A673 (cell line): ENCODE results near the gene SRA1. TPM values are rescaled to one million over a fixed set of nuclear protein-coding genes. Genes with fewer than 3 reads are reported as not detected.
"Not testable (repeated sequence)": the region's sequence is repeated elsewhere in the genome, so short reads cannot be mapped to it uniquely, and the experiment has no call there.

Source experiments
- BruUV-seq: library from RNA; stranded (reverse); fragments of 400-500 nt; replicated peaks from 2 replicates; lab custom pipeline; 2021; lab: Mats Ljungman, UMichigan
- CTCF ChIA-PET: fragments of 300-600 bp; sonication (Branson Sonifier 250); formaldehyde crosslinking; loops from one replicate; lab custom pipeline; 2022; ENCODE audit warnings: antibody characterized with exemption; lab: Charles Lee
- POLR2A ChIA-PET: fragments of 300-600 bp; sonication (Branson Sonifier 250); formaldehyde crosslinking; loops from one replicate; lab custom pipeline; 2022; ENCODE audit warnings: antibody characterized with exemption; ENCODE audit not compliant: low non-redundant PET; lab: Charles Lee
- DNase-seq: peaks from one replicate; pipeline ENCODE4 v3.0.0-alpha.2; 2015; ENCODE audit warnings: low spot score
- H3K27ac ChIP-seq: fragments of 200-600 bp; sonication (generic); 2 replicates; pipeline ENCODE4 v1.5.1; 2016; ENCODE audit warnings: mixed run types, low read depth, mild to moderate bottlenecking, mixed read lengths, antibody characterized with exemption, low read length; ENCODE audit not compliant: poor library complexity, severe bottlenecking
- H3K27me3 ChIP-seq: fragments of 200-600 bp; sonication (generic); replicated peaks from 2 replicates; pipeline ENCODE4 v1.6.1; 2017; ENCODE audit warnings: mixed run types, low read depth, mild to moderate bottlenecking, mixed read lengths, antibody characterized with exemption, low read length; ENCODE audit not compliant: insufficient read depth, poor library complexity
- H3K36me3 ChIP-seq: fragments of 200-600 bp; sonication (generic); 2 replicates; pipeline ENCODE4 v1.6.1; 2016; ENCODE audit warnings: mixed run types, mild to moderate bottlenecking, mixed read lengths, antibody characterized with exemption, low read length; ENCODE audit not compliant: insufficient read depth, poor library complexity, severe bottlenecking
- H3K4me1 ChIP-seq: fragments of 200-600 bp; sonication (generic); 2 replicates; pipeline ENCODE4 v1.6.1; 2017; ENCODE audit warnings: mixed run types, mild to moderate bottlenecking, mixed read lengths, antibody characterized with exemption, low read length; ENCODE audit not compliant: insufficient read depth, poor library complexity, severe bottlenecking
- H3K4me3 ChIP-seq: fragments of 200-600 bp; sonication (generic); 2 replicates; pipeline ENCODE4 v1.5.1; 2016; ENCODE audit warnings: low read depth, mixed run types, mild to moderate bottlenecking, mixed read lengths, low read length; ENCODE audit not compliant: poor library complexity, severe bottlenecking
- H3K9me3 ChIP-seq: fragments of 200-600 bp; sonication (generic); 2 replicates; pipeline ENCODE4 v1.6.1; 2016; ENCODE audit warnings: mixed run types, low read depth, mild to moderate bottlenecking, mixed read lengths, antibody characterized with exemption, low read length; ENCODE audit not compliant: poor library complexity, severe bottlenecking
- EZH2 ChIP-seq: fragments of 200-600 bp; sonication (generic); IDR thresholded peaks from 2 replicates; pipeline ENCODE4 v1.6.1; 2017; ENCODE audit warnings: borderline replicate concordance, low read depth, mild to moderate bottlenecking, mixed read lengths, antibody characterized with exemption, low read length; ENCODE audit not compliant: poor library complexity, severe bottlenecking
- intact Hi-C: fragments of 100-400 bp; cut with micrococcal nuclease; formaldehyde crosslinking; loops from one replicate; pipeline ENCODE4 v1.10.0; 2022; ENCODE audit not compliant: unreplicated experiment
- total RNA-seq: library from RNA; stranded (reverse); gene quantifications from 2 replicates; pipeline ENCODE4 v1.2.3, GENCODE V29; 2021
- TF ChIP-seq, protein P1 (sequence below): fragments of 300-800, 200-600 bp; sonication (generic); conservative IDR thresholded peaks from 2 replicates; pipeline ENCODE4 v1.5.1; 2017; ENCODE audit warnings: low read depth, mild to moderate bottlenecking, antibody characterized with exemption, low read length, moderate library complexity, mixed read lengths

Gene SRA1
- total RNA-seq, 1 experiment from 2014 or later = 55.1 TPM

DNA sequence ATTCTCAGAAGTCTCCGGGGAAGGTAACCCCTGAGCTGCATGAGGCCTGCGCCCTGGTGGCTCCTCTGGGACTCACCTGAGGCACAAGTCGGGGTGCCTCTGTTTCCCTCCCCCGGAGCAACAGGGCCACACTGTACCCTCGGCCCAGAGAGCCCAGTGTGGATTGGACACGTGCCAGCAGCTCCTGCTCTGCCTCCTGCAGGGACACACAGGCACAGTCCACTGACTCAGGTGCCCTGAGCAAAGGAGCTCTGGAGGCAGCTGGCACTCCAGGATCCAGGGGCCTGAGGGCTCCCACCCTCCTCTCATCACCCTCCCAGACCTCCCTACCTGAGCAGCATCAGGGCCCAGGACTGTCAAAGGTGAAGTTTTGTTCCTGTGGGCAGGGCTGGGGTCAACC lies 36.9 kb upstream of the SRA1 start:
- intact Hi-C loops = no loop called here
- DNase-seq = no peak
- POLR2A ChIA-PET = no interaction called here
- no peaks in the 10 kb centered on the region for H3K4me1 ChIP-seq
- no peak overlapping the region for H3K4me3 ChIP-seq
- no peaks in the 10 kb centered on the region for H3K36me3 ChIP-seq
- no peak for TF ChIP-seq EZH2
- TF ChIP-seq, protein P1, sequence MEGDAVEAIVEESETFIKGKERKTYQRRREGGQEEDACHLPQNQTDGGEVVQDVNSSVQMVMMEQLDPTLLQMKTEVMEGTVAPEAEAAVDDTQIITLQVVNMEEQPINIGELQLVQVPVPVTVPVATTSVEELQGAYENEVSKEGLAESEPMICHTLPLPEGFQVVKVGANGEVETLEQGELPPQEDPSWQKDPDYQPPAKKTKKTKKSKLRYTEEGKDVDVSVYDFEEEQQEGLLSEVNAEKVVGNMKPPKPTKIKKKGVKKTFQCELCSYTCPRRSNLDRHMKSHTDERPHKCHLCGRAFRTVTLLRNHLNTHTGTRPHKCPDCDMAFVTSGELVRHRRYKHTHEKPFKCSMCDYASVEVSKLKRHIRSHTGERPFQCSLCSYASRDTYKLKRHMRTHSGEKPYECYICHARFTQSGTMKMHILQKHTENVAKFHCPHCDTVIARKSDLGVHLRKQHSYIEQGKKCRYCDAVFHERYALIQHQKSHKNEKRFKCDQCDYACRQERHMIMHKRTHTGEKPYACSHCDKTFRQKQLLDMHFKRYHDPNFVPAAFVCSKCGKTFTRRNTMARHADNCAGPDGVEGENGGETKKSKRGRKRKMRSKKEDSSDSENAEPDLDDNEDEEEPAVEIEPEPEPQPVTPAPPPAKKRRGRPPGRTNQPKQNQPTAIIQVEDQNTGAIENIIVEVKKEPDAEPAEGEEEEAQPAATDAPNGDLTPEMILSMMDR = no peak
- no TSS peak for BruUV-seq
- no peak overlapping the region for H3K27ac ChIP-seq
- CTCF ChIA-PET = no interaction called here
- H3K9me3 ChIP-seq = no peaks in the 10 kb centered on the region
- H3K27me3 ChIP-seq = no peaks in the 10 kb centered on the region

DNA sequence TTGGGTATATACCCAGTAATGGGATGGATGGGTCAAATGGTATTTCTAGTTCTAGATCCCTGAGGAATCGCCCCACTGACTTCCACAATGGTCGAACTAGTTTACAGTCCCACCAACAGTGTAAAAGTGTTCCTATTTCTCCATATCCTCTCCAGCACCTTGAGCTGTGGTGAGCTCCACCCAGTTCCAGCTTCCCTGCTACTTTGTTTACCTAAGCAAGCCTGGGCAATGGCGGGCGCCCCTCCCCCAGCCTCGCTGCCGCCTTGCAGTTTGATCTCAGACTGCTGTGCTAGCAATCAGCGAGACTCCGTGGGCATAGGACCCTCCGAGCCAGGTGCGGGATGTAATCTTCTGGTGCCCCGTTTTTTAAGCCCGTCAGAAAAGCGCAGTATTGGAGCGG lies 35.8 kb upstream of the SRA1 start:
- CTCF ChIA-PET, H3K4me1 ChIP-seq, H3K36me3 ChIP-seq, intact Hi-C loops, H3K27me3 ChIP-seq, H3K4me3 ChIP-seq, DNase-seq, POLR2A ChIA-PET, H3K9me3 ChIP-seq, BruUV-seq, H3K27ac ChIP-seq: not testable (repeated sequence)

DNA sequence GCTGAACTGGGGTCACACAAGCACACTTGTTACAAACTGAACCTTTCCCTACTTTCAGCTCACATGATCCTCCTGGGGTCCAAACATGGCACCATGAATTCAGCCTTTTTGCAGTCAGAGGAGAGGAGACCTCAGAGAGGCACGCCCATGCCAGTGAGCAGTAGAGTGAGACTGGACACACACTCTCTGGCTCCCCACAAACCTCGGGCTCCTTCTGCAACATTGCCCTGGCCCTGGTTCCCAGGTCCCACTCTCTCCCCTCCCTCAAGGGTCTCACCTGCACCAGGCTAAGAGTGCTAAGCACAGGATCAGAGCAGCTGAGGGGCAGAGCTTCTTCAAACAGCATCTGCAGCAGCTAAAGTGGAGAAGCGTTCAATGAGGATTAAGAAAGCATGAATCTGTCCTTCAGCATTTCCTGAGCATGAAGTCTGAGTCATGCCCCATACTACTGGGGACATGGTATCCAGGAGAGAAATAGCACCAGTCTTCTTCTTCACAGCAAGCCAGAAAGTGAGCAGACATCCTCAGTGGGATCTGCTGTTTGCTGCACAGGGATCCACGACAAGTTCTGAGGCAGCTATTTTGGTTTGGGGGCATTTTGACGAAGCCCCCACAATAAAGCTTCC lies 34.6 kb upstream of the SRA1 start:
- CTCF ChIA-PET = no interaction called here
- POLR2A ChIA-PET = interaction anchor here (0.5 kb wide), 1 partner anchor 117 kb away, joined by 7 read pairs; no protein-coding TSS in a partner anchor
- no peak overlapping the region for H3K27ac ChIP-seq

More for the DNA sequence above, 34.6 kb upstream of the SRA1 start:
- DNase-seq = peak; percentile 59
- intact Hi-C loops = no loop called here
- Histone ChIP-seq H3K4me3 (no peak overlapping the region), H3K27me3 (no peaks in the 10 kb centered on the region), H3K9me3 (no peaks in the 10 kb centered on the region), H3K4me1 (no peaks in the 10 kb centered on the region), H3K36me3 (no peaks in the 10 kb centered on the region)
- no peak for TF ChIP-seq EZH2
- TF ChIP-seq, protein P1 = no peak
- no TSS peak for BruUV-seq
